CMK (cell line): ENCODE results near the gene ADGRB3.
A peak's percentile ranks its signal among the peaks of the same experiment; 100 is the strongest.
"Not testable (repeated sequence)": the region's sequence is repeated elsewhere in the genome, so short reads cannot be mapped to it uniquely, and the experiment has no call there.

Experiments used
- DNase-seq: peaks from one replicate; pipeline ENCODE4 v3.0.0-alpha.2; 2010; ENCODE audit warnings: low read depth

Gene ADGRB3

DNA sequence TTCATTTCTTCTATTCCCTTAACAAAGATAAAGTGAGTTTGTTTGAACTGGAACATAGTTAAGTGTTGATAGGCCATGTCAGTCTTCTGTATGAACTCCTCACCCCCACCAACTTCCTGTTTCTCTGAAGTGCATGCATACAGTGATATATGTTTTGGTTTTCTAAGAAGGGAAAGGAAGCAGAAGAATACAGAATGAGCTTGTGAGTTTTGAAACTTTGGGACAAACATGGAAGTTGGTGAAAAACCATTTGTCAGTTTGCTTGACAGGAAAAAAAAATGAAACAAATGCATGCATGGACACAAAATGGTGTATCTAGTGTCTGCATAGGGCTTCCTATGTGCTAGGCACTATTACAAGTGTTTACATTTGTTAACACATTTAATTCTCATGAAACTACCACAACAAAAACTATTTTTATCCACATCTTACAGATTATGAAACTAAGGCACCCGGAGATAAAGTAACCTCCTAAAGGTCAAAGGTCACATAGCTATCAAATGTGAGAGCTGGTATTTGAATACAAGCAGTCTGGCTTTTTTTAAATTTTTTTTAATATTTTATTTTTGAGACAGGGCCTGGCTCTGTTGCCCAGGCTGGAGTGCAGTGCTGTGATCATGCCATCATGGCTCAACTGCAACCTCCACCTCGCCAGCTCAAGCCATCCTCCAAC is 105.9 kb downstream of the ADGRB3 start:
- DNase-seq = no peak

GRCh38 chr6:68741501-68742386 is 106.7 kb downstream of the ADGRB3 start:
- no peak for DNase-seq

DNA sequence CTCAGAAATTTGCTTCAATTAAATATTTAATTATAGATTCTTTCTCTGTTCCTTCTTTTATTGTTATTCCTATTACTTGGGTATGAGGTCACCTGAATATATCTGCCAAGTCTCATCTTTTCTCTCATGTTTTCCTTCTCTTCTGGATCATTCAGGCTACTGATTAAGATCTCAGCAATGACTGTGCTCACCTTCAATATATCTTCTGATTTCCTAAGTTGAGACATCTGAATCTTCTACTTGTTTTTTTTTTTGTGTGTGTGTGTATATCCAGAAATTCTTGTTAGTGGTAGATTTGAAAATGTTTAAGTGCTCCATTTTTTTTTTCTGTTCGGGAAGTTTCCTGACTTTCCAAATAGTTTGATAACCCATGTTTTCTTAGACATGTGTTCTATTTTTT is 108.0 kb downstream of the ADGRB3 start:
- DNase-seq = no peak

GRCh38 chr6:68744376-68744775 is 109.3 kb downstream of the ADGRB3 start:
- not testable (repeated sequence) for DNase-seq

DNA sequence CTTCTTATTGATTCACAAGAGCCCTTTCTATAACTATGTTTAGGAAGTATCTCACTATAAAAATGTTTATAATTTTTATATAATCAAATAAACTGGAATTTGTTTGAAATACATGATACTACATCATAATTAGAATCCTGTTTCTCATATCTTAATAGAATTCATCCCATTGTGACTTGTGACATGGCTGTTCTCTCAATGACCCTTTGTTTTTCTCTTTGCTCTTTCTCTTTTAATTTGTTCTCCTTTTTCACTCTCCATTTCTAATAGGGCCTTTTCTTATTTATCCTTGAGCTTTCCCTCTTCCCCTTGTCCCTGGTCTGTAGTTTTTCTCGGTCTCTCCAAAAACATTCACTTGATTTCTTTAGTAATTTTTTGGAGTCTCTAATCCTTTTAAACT is 111.3 kb downstream of the ADGRB3 start:
- DNase-seq = no peak

DNA sequence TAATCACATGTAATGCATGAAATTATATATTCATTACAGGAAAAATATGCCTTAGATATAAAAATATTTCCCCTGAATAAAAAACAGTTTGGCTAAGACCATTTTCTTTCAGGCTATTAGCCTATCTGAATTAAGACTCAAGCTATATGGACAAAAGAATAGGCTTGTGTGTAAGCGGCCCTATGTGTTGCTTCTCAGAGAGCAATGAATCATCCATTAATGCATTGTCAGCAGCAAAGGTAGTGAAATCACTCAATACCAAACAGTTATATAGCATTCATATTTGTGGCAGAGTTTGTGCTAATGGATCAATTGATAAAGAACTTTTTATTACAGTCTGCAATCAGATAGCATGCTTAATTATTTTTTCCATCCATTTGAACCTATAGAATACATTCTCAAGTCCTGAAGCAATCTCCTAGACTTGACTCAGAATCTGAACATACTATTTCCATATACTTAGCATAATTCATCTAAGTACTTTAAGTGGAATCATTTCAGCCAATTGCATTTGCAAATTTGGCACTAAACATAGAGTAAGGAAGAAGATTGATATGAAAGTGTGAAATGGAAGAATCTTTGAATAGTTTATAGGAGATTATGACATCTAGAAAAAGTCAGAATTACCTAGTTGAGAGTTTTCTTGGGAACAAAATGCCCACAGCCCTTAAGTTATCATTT is 112.2 kb downstream of the ADGRB3 start:
- DNase-seq = no peak

- not testable (repeated sequence) for DNase-seq
Measured at GRCh38 chr6:68747832-68748231, 112.8 kb downstream of the ADGRB3 start.

DNA sequence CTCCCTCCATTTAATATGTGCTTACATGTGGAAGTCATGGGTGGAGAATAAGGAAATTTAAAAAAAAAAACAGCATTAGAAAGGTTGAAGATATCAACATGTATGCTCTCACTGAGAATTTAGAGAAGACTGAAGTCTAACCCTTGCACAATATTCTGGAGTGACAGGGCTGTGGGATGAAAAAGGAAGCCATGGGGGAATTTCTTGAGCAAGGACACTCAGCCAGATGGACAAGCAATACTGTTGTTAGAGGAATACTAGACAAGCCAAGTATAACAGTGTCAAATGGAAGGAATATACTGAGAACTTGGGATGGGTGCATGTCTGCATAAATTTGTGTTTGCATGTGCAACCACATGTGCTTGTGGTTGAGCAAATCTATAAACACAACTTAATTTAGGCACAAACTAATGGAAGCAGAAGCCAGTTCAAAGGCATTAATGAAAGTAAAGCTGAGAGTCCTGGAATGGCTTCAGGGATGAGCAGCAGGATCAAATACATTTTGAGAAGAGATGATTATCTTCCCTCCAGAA is 119.7 kb downstream of the ADGRB3 start:
- DNase-seq = no peak

DNA sequence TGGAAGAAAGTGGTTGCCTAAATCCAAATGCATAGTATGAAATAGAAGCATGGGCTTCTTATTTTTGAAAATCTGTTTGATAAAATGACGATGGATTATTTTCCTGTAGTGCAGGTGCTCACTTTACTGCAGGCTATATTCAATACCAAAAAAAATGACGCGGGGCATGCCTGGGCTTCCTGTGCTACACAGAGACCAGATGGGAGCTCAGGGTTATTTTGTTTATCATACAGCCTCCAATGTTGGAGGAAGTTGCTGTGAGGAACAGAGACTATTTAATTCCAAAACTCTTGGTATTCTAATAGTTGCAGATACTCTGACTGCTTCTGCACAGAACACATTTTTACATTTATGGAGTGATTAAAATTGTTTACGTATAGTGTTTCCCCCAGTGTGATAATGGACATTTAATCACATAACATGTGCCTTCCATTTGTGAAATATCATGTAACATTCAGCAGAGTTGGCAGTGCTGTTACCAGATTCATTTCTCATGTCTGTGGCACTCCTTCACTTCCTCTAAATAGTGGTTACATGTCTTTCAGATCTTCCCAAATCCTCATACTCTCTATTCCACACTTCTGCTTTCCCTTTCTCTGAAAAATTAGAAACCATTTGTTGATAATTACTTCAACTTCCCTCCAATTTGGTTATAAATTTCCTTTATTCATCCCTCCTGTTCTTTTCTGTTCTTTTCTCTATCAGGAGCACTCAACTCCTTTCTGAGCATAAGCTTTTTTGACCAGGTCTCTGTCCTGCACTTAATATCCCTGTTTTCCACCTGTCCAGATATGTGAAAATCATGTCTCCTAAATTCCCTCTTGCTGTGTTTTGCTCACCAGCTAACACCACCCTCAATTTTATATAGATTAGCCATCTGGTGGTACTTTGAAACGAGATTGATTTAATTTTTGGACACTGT is 121.6 kb downstream of the ADGRB3 start:
- no peak for DNase-seq

- no peak for DNase-seq
Measured at GRCh38 chr6:68757821-68758220, 122.7 kb downstream of the ADGRB3 start.

- no peak for DNase-seq
Measured at GRCh38 chr6:68758559-68758958, 123.5 kb downstream of the ADGRB3 start.

DNA sequence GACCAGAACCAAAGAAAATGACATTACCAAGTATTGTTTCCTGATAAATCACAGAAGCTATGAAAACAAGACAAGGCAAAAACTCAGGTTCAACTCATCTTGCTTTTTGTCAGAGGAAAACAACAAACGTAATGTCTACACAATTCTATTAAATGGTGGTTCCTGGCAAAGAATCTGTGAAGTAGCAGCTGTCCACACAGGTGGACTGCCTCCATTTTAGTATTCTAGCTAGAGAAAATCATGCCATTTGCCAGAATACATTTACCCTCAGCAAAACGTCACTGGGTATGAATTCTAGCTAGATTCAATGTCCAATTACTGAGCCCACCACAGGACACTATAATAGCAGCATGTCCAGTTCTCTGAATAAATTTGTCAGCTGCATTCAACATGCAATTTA is 125.4 kb downstream of the ADGRB3 start:
- DNase-seq = no peak

- DNase-seq = no peak
Measured at GRCh38 chr6:68760941-68761676, 126.0 kb downstream of the ADGRB3 start.

GRCh38 chr6:68761985-68762384 is 126.9 kb downstream of the ADGRB3 start:
- no peak for DNase-seq

GRCh38 chr6:68771426-68771825 is 136.3 kb downstream of the ADGRB3 start:
- no peak for DNase-seq

- no peak for DNase-seq
Measured at GRCh38 chr6:68774843-68775242, 139.8 kb downstream of the ADGRB3 start.

DNA sequence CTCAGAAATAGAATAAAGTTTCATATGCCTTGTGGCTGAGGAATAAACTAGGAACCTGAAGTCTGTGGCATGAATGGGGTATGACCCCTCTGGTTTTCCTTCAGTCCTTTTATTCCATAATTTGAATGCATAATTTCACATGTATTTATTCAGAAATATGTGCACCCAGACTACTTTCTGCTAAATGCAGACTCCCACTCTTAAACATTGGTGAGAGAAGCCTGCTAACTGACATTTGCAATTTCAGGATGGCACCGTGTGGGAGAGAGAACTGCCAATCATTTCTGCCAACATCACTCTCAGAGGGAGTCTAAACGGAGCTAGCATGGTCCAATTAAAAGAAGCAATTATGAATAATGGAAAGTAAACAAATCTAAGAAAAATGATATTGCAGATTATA is 141.3 kb downstream of the ADGRB3 start:
- no peak for DNase-seq

DNA sequence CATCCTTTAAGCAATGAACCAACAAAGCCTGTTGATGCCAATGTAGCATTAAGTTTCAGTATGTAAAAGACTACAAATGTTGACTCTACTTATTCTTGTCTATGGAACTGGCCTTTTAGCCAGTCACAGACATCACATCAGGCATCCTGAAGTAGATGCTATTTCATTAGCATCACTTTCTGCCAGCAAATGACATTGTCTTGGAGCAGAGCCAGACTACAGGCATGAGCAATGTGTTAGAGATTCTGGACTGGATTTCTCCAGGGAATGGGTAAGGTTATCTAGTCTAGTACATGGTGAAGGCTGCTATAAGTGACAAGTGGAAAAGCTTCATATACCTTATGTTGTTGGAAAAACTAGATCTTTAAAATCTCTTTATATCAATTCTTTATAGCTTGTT is 142.9 kb downstream of the ADGRB3 start:
- no peak for DNase-seq

- peak; percentile 12 for DNase-seq
Measured at GRCh38 chr6:68778356-68779020, 143.4 kb downstream of the ADGRB3 start.

DNA sequence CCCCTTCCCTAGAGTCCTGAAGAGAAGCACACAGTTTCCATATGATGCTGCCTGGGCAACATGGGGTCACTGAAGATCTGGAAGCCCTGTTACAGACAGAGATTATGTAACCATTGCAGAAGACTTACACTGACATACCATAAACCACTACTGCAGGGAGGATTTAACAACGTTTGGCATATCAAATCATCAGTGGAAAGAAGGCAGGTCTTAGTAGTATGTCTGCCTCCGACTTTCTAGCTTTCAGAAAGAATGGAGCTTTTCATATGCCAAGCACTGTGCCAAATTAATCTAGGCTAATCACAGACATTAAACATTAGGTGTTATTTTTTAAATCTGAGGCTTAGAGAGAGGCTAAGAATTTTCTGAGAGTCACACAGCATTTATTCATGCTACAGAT is 144.3 kb downstream of the ADGRB3 start:
- no peak for DNase-seq
